COR-L47 (cell line): ENCODE measurements around the gene CCDC28B.

Experiments
- DNase-seq: peaks from one replicate; lab custom pipeline; 2025; lab: John Stamatoyannopoulos, UW

The CCDC28B gene

GRCh38 chr1:32223683-32224082, 23.3 kb downstream of the CCDC28B start:
- DNase-seq, result no peak

- DNase-seq, result no peak
Observed at GRCh38 chr1:32224285-32224684, 23.9 kb downstream of the CCDC28B start.

GRCh38 chr1:32228771-32229170, 28.4 kb downstream of the CCDC28B start:
- DNase-seq, result no peak

- DNase-seq, result no peak
Observed at GRCh38 chr1:32231843-32232432, 31.5 kb downstream of the CCDC28B start.

- no peak for DNase-seq
Observed at GRCh38 chr1:32232558-32233304, 32.3 kb downstream of the CCDC28B start.

GRCh38 chr1:32234792-32235191, 34.4 kb downstream of the CCDC28B start:
- no peak for DNase-seq

- DNase-seq, result peak; percentile 38
Observed at GRCh38 chr1:32239337-32239736, 38.9 kb downstream of the CCDC28B start.

- DNase-seq, result peak; percentile 52
Observed at GRCh38 chr1:32239790-32240139, 39.4 kb downstream of the CCDC28B start.

- peak; percentile 75 for DNase-seq
Observed at GRCh38 chr1:32240140-32240951, 40.0 kb downstream of the CCDC28B start.

- DNase-seq, result peak; percentile 67
Observed at GRCh38 chr1:32241001-32241763, 40.8 kb downstream of the CCDC28B start.

- DNase-seq, result no peak
Observed at GRCh38 chr1:32242341-32242851, 42.0 kb downstream of the CCDC28B start.

GRCh38 chr1:32246888-32247273, 46.5 kb downstream of the CCDC28B start, which contains the start of gene FAM167B:
Gene FAM167B, plus strand, starts transcription at chr1:32247222. Its CDS starts 200 bp downstream, at chr1:32247422.
- no peak for DNase-seq

- no peak for DNase-seq
Observed at GRCh38 chr1:32247452-32247851, 47.1 kb downstream of the CCDC28B start.

GRCh38 chr1:32247983-32248889, 47.8 kb downstream of the CCDC28B start:
- DNase-seq, result peak; percentile 21

- no peak for DNase-seq
Observed at GRCh38 chr1:32249831-32250525, 49.6 kb downstream of the CCDC28B start.

- DNase-seq, result no peak
Observed at GRCh38 chr1:32250893-32251716, 50.7 kb downstream of the CCDC28B start, which contains the start of gene LCK. Gene LCK, plus strand, starts transcription at chr1:32251265. Its CDS starts 23,065 bp downstream, at chr1:32274330.
